NAMALWA (cell line): Measurements from ENCODE around the gene CD200R1L.

Experiments used
- DNase-seq: peaks from one replicate; pipeline ENCODE4 v3.0.0-alpha.2; 2015; ENCODE audit warnings: low spot score

Gene CD200R1L

GRCh38 chr3:112786881-112787579 lies 59.6 kb downstream of the CD200R1L start:
- no peak for DNase-seq

- no peak for DNase-seq
Observed at GRCh38 chr3:112786002-112786590, 60.6 kb downstream of the CD200R1L start.

- no peak for DNase-seq
Observed at GRCh38 chr3:112785321-112786001, 61.2 kb downstream of the CD200R1L start.

GRCh38 chr3:112782491-112782890 lies 64.2 kb downstream of the CD200R1L start:
- DNase-seq, result no peak

- DNase-seq, result no peak
Observed at GRCh38 chr3:112781599-112781998, 65.1 kb downstream of the CD200R1L start.

GRCh38 chr3:112779558-112780480 lies 66.8 kb downstream of the CD200R1L start:
- DNase-seq, result no peak

GRCh38 chr3:112779011-112779410 lies 67.7 kb downstream of the CD200R1L start:
- DNase-seq, result no peak

- no peak for DNase-seq
Observed at GRCh38 chr3:112778353-112778948, 68.2 kb downstream of the CD200R1L start.

- no peak for DNase-seq
Observed at GRCh38 chr3:112777811-112778210, 68.9 kb downstream of the CD200R1L start.

GRCh38 chr3:112776836-112777235 lies 69.8 kb downstream of the CD200R1L start:
- DNase-seq, result no peak

- DNase-seq, result no peak
Observed at GRCh38 chr3:112776000-112776399, 70.7 kb downstream of the CD200R1L start.

- no peak for DNase-seq
Observed at GRCh38 chr3:112775011-112775742, 71.5 kb downstream of the CD200R1L start.

- no peak for DNase-seq
Observed at GRCh38 chr3:112774293-112774926, 72.3 kb downstream of the CD200R1L start.

- peak; percentile 13 for DNase-seq
Observed at GRCh38 chr3:112773864-112774263, 72.8 kb downstream of the CD200R1L start.

- no peak for DNase-seq
Observed at GRCh38 chr3:112770951-112771350, 75.7 kb downstream of the CD200R1L start.

- DNase-seq, result peak; percentile 16
Observed at GRCh38 chr3:112770032-112770626, 76.5 kb downstream of the CD200R1L start.

GRCh38 chr3:112769286-112769978 lies 77.2 kb downstream of the CD200R1L start:
- DNase-seq, result no peak

GRCh38 chr3:112767777-112768176 lies 78.9 kb downstream of the CD200R1L start:
- no peak for DNase-seq

GRCh38 chr3:112767177-112767576 lies 79.5 kb downstream of the CD200R1L start:
- DNase-seq, result no peak
